Measurements from ENCODE around the gene BRD9. TPM values are rescaled to one million over a fixed set of nuclear protein-coding genes. Genes with fewer than 3 reads are reported as not detected.

BRD9 gene
- total RNA-seq, 4 donors from 2014 or later, result 19.6 to 29.9 (median 25.2) TPM

DNA sequence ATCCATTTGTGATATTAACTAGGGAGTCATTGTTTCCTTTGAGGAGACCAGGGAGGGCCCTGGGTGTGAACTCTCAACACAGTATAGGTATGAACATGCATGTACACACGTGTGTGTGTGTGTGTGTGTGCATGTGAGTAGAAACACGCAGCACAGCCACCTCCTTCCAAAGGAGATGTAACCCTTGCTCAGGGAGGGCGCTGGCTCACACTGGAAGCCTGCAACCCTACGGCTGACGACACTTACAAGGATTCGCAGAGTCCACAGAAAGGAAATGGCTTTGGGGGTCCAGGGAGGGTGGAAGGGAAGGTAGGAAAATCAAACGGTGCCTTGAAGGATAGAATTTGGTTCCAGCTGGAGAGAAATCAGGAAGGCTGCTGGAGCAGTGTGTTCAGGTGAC is 22.0 kb upstream of the BRD9 start:
- intact Hi-C loops (cut with DNase I), result loop anchor here (10.0 kb wide), 1 partner anchor 740 kb away; no protein-coding TSS in a partner anchor
- H3K4me3 ChIP-seq (replicated peaks in 1 of 3), result no peak overlapping the region
- no peaks in the 10 kb centered on the region for H3K36me3 ChIP-seq
- H3K27me3 ChIP-seq, result no peaks in the 10 kb centered on the region
- H3K27ac ChIP-seq, result no peak overlapping the region
- TF ChIP-seq POLR2A (IDR thresholded peaks at IDR 0.05), result no peak
- TF ChIP-seq, protein P1, sequence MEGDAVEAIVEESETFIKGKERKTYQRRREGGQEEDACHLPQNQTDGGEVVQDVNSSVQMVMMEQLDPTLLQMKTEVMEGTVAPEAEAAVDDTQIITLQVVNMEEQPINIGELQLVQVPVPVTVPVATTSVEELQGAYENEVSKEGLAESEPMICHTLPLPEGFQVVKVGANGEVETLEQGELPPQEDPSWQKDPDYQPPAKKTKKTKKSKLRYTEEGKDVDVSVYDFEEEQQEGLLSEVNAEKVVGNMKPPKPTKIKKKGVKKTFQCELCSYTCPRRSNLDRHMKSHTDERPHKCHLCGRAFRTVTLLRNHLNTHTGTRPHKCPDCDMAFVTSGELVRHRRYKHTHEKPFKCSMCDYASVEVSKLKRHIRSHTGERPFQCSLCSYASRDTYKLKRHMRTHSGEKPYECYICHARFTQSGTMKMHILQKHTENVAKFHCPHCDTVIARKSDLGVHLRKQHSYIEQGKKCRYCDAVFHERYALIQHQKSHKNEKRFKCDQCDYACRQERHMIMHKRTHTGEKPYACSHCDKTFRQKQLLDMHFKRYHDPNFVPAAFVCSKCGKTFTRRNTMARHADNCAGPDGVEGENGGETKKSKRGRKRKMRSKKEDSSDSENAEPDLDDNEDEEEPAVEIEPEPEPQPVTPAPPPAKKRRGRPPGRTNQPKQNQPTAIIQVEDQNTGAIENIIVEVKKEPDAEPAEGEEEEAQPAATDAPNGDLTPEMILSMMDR (IDR thresholded peaks at IDR 0.05), result no peak
- no peaks in the 10 kb centered on the region for H3K9me3 ChIP-seq
- H3K4me1 ChIP-seq, result no peaks in the 10 kb centered on the region
- 92% methylated on average over 7 of the region's 7 CpGs for WGBS, 2 donors
- no peak for DNase-seq

DNA sequence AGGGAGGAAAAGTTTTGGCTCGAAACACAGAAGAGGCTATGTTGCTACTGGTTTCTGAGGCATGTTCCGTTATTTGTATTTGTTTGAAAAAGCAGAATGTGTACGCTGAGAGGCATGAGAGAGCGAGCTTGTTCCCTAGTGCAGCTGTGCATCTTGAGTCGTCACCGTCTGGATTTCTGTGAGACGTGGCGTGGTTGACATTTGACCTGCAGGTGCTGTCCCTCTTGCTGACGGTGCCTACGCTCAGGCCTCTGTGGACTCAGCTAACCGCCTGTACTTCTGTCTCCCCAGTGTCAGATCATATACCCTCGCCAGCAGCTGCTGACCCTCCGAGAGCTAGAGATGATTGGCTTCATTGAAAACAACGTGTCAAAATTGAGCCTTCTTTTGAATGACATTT is 21.6 kb upstream of the BRD9 start:
- Histone ChIP-seq H3K27ac (no peak overlapping the region), H3K36me3 (no peaks in the 10 kb centered on the region), H3K9me3 (no peaks in the 10 kb centered on the region), H3K4me1 (no peaks in the 10 kb centered on the region), H3K4me3 (replicated peaks in 1 of 3) (no peak overlapping the region), H3K27me3 (no peaks in the 10 kb centered on the region)
- TF ChIP-seq, protein P1 (IDR thresholded peaks at IDR 0.05), result no peak
- no peak for TF ChIP-seq POLR2A (IDR thresholded peaks at IDR 0.05)
- 90 to 92% methylated on average over 14 of the region's 14 CpGs for WGBS, 2 donors
- intact Hi-C loops (cut with DNase I), result loop anchor here (10.0 kb wide), 1 partner anchor 741 kb away; no protein-coding TSS in a partner anchor
- DNase-seq, result no peak

DNA sequence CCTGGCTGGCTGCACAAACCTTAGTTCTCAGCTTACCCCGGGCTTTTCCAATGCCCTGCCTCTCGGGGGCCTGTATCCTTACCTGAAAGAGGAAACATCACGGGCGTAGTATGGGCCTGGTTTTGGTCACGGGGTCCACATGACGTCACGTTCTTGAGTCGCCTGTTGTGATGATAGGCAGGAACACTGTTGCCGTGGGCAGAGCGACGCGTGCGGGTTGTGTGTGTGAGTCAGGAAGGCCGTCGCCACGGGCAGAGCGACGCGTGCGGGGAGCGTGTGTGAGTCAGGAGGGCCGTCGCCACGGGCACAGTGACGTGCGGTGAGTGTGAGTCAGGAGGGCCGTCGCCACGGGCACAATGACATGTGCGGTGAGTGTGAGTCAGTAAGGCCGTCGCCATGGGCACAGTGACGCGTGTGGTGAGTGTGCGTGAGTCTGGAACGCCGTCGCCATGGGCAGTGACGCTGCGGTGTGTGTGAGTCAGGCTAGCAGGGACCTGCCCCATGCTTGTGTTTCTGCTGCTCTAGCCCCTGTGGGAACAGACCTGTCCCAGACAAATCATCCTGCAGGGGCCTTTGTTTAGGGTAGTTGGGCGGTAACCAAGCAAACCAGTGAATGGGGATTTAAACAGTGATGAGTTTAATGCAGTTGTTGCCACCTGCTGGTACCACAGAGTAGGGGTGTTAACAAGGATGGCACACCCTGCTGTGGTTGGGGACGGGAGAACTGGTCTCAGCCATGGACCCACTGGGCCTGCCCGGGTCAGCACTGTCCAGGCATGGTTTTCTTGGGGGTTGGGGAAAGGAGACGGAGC is 19.9 kb upstream of the BRD9 start:
- DNase-seq, result no peak
- Histone ChIP-seq H3K9me3 (no peaks in the 10 kb centered on the region), H3K27me3 (no peaks in the 10 kb centered on the region), H3K36me3 (no peaks in the 10 kb centered on the region), H3K4me3 (replicated peaks in 1 of 3) (no peak overlapping the region), H3K4me1 (no peaks in the 10 kb centered on the region), H3K27ac (no peak overlapping the region)
- whole genome bisulfite sequencing, 2 donors, result 94 to 96% methylated on average over 44 of the region's 44 CpGs
- intact Hi-C loops (cut with DNase I), result loop anchor here (10.0 kb wide), 1 partner anchor 742 kb away; no protein-coding TSS in a partner anchor
- TF ChIP-seq POLR2A (IDR thresholded peaks at IDR 0.05), result no peak
- TF ChIP-seq, protein P1 (IDR thresholded peaks at IDR 0.05), result no peak

DNA sequence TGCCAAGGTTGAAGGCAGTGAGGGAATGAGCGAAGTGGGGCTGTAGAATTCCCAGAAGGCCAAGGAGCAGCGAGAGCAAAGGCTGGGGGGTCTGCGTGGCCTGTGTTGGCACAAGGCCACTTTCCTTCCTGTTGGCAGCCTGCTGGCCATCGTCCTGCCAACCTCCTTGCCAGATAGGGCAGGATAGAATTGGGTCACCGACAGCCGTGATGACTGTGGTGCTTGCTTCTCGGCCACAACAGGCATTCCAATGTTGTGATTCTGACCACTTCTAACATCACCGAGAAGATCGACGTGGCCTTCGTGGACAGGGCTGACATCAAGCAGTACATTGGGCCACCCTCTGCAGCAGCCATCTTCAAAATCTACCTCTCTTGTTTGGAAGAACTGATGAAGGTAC is 19.0 kb upstream of the BRD9 start:
- intact Hi-C loops (cut with DNase I), result loop anchor here (10.0 kb wide), 1 partner anchor 743 kb away; no protein-coding TSS in a partner anchor
- DNase-seq, result no peak
- H3K4me3 ChIP-seq (replicated peaks in 1 of 3), result no peak overlapping the region
- no peaks in the 10 kb centered on the region for H3K36me3 ChIP-seq
- H3K27me3 ChIP-seq, result no peaks in the 10 kb centered on the region
- H3K9me3 ChIP-seq, result no peaks in the 10 kb centered on the region
- 86 to 91% methylated on average over 11 of the region's 11 CpGs for WGBS, 2 donors
- no peak overlapping the region for H3K27ac ChIP-seq
- TF ChIP-seq, protein P1 (IDR thresholded peaks at IDR 0.05), result no peak
- no peak for TF ChIP-seq POLR2A (IDR thresholded peaks at IDR 0.05)
- no peaks in the 10 kb centered on the region for H3K4me1 ChIP-seq

DNA sequence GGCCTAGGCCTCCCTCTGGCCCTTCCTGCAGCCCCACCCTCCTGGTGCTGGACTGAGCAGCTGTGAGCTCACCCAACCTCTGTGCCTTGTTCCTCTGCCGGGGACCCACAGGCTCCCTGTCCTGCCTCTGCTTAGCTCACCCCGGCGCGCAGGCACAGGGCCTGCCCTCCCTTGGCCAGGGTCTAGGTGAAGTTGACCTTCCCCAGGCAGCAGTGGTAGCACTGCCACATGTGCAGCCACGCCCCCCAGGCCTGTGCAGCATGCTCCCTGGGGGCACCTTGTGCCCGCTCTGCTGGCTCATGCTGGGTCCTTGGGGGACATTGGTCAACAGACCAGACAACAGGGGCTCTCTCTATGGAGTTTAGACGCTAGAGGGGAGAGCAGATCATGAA is 18.2 kb upstream of the BRD9 start:
- WGBS, 2 donors, result 99 to 100% methylated on average over 1 to 7 of the region's 7 CpGs
- Histone ChIP-seq H3K9me3 (no peaks in the 10 kb centered on the region), H3K4me3 (replicated peaks in 1 of 3) (no peak overlapping the region), H3K36me3 (no peaks in the 10 kb centered on the region), H3K27me3 (no peaks in the 10 kb centered on the region), H3K4me1 (no peaks in the 10 kb centered on the region), H3K27ac (no peak overlapping the region)
- no peak for TF ChIP-seq POLR2A (IDR thresholded peaks at IDR 0.05)
- TF ChIP-seq, protein P1 (IDR thresholded peaks at IDR 0.05), result no peak
- DNase-seq, result no peak
- intact Hi-C loops (cut with DNase I), result loop anchor here (10.0 kb wide), 1 partner anchor 744 kb away; no protein-coding TSS in a partner anchor

All from thyroid gland (tissue), 4 donors.